H9 (cell line): ENCODE data around the gene C2orf92. TPM values are rescaled to one million over a fixed set of nuclear protein-coding genes. Genes with fewer than 3 reads are reported as not detected.

Experiments
- DNase-seq: peaks from one replicate; pipeline ENCODE4 v3.0.0-alpha.2; 2017
- H2AFZ ChIP-seq: one replicate; pipeline ENCODE4 v1.6.1; 2013; ENCODE audit warnings: mild to moderate bottlenecking, low read length, control low read depth, moderate library complexity
- H2AK5ac ChIP-seq: 2 replicates; pipeline ENCODE4 v1.6.1; 2013; ENCODE audit warnings: low read length, control low read depth, mixed read lengths; ENCODE audit not compliant: insufficient read length
- H2BK120ac ChIP-seq: one replicate; pipeline ENCODE4 v1.6.1; 2013; ENCODE audit warnings: low read depth, mild to moderate bottlenecking, low read length, control low read depth, inconsistent platforms; ENCODE audit not compliant: poor library complexity, severe bottlenecking
- H2BK12ac ChIP-seq: 2 replicates; pipeline ENCODE4 v1.6.1; 2013; ENCODE audit warnings: low read length, control low read depth, mixed read lengths, low read depth; ENCODE audit not compliant: insufficient read length
- H2BK15ac ChIP-seq: 2 replicates; pipeline ENCODE4 v1.6.1; 2013; ENCODE audit warnings: low read depth, low read length, control low read depth
- H2BK20ac ChIP-seq: one replicate; pipeline ENCODE4 v1.6.1; 2013; ENCODE audit warnings: low read depth, mild to moderate bottlenecking, low read length, control low read depth, inconsistent platforms; ENCODE audit not compliant: poor library complexity, severe bottlenecking
- H2BK5ac ChIP-seq: 2 replicates; pipeline ENCODE4 v1.6.1; 2013; ENCODE audit warnings: low read length, control low read depth, mixed read lengths; ENCODE audit not compliant: insufficient read length
- H3K14ac ChIP-seq: 2 replicates; pipeline ENCODE4 v1.6.1; 2013; ENCODE audit warnings: low read length, control low read depth; ENCODE audit not compliant: insufficient read depth
- H3K18ac ChIP-seq: 2 replicates; pipeline ENCODE4 v1.6.1; 2013; ENCODE audit warnings: low read depth, mild to moderate bottlenecking, mixed read lengths, low read length, control low read depth; ENCODE audit not compliant: insufficient read length
- H3K23ac ChIP-seq: 2 replicates; pipeline ENCODE4 v1.6.1; 2013; ENCODE audit warnings: low read length, control low read depth, mixed read lengths, low read depth; ENCODE audit not compliant: insufficient read length
- H3K23me2 ChIP-seq: 2 replicates; pipeline ENCODE4 v1.6.1; 2013; ENCODE audit warnings: low read depth, mild to moderate bottlenecking, mixed read lengths, low read length, control low read depth; ENCODE audit not compliant: insufficient read length, poor library complexity, severe bottlenecking
- H3K27ac ChIP-seq: 2 replicates; pipeline ENCODE4 v1.5.1; 2013; ENCODE audit warnings: low read length, control low read depth, mixed read lengths, low read depth; ENCODE audit not compliant: insufficient read length
- H3K27me3 ChIP-seq: 2 replicates; pipeline ENCODE4 v1.6.1; 2013; ENCODE audit warnings: low read length, control low read depth, inconsistent platforms; ENCODE audit not compliant: insufficient read depth
- H3K4ac ChIP-seq: 2 replicates; pipeline ENCODE4 v1.6.1; 2013; ENCODE audit warnings: low read depth, mild to moderate bottlenecking, control low read depth, inconsistent platforms, low read length, moderate library complexity
- H3K4me1 ChIP-seq: 2 replicates; pipeline ENCODE4 v1.6.1; 2013; ENCODE audit warnings: low read length, control low read depth, inconsistent platforms; ENCODE audit not compliant: insufficient read depth
- H3K4me2 ChIP-seq: 2 replicates; pipeline ENCODE4 v1.6.1; 2013; ENCODE audit warnings: low read length, control low read depth, mixed read lengths; ENCODE audit not compliant: insufficient read length, insufficient read depth
- H3K56ac ChIP-seq: 2 replicates; pipeline ENCODE4 v1.6.1; 2013; ENCODE audit warnings: low read depth, mild to moderate bottlenecking, mixed read lengths, low read length, control low read depth; ENCODE audit not compliant: insufficient read length
- H3K79me1 ChIP-seq: 2 replicates; pipeline ENCODE4 v1.6.1; 2013; ENCODE audit warnings: low read depth, mild to moderate bottlenecking, moderate library complexity, low read length, control low read depth, inconsistent platforms; ENCODE audit not compliant: insufficient read depth, poor library complexity, severe bottlenecking
- H3K79me2 ChIP-seq: 2 replicates; pipeline ENCODE4 v1.6.1; 2013; ENCODE audit warnings: low read length, control low read depth, inconsistent platforms; ENCODE audit not compliant: insufficient read depth
- H3K9ac ChIP-seq: 2 replicates; pipeline ENCODE4 v1.6.1; 2013; ENCODE audit warnings: low read length, control low read depth, mixed read lengths; ENCODE audit not compliant: insufficient read length; ENCODE audit errors: extremely low read depth
- H3K9me3 ChIP-seq: one replicate; pipeline ENCODE4 v1.6.1; 2013; ENCODE audit warnings: low read depth, low read length, inconsistent platforms; ENCODE audit not compliant: control insufficient read depth
- H3T11ph ChIP-seq: one replicate; pipeline ENCODE4 v1.6.1; 2013; ENCODE audit warnings: mild to moderate bottlenecking, low read length, control low read depth, inconsistent platforms
- H4K20me1 ChIP-seq: one replicate; pipeline ENCODE4 v1.6.1; 2013; ENCODE audit not compliant: control insufficient read depth, insufficient read length, insufficient read depth
- H4K5ac ChIP-seq: 2 replicates; pipeline ENCODE4 v1.6.1; 2013; ENCODE audit warnings: low read depth, mild to moderate bottlenecking, mixed read lengths, low read length, control low read depth; ENCODE audit not compliant: insufficient read length
- H4K8ac ChIP-seq: replicated peaks from 2 replicates; pipeline ENCODE4 v1.6.1; 2013; ENCODE audit warnings: low read length, control low read depth, mixed read lengths, low read depth; ENCODE audit not compliant: insufficient read length
- H4K91ac ChIP-seq: 2 replicates; pipeline ENCODE4 v1.6.1; 2013; ENCODE audit warnings: low read depth, mild to moderate bottlenecking, moderate library complexity, mixed read lengths, low read length, control low read depth; ENCODE audit not compliant: insufficient read length
- H3K27ac Mint-ChIP-seq, 3 experiments: 2 replicates in 2 of 3; 3 replicates in 1 of 3; pipeline ENCODE4 v1.8.0; 2020 to 2021; ENCODE audit warnings: mixed read lengths in 3 of 3, mild to moderate bottlenecking in 1 of 3, moderate library complexity in 1 of 3
- H3K27me3 Mint-ChIP-seq: 2 replicates; pipeline ENCODE4 v1.8.0; 2021; ENCODE audit warnings: low read depth, mild to moderate bottlenecking, moderate library complexity, mixed read lengths
- H3K36me3 Mint-ChIP-seq, 3 experiments: 2 replicates in 2 of 3; 3 replicates in 1 of 3; pipeline ENCODE4 v1.8.0; 2020 to 2021; ENCODE audit warnings: low read depth in 3 of 3, mixed read lengths in 3 of 3; ENCODE audit not compliant: insufficient read depth in 1 of 3
- H3K4me1 Mint-ChIP-seq, 2 experiments: 2 replicates each; pipeline ENCODE4 v1.8.0; 2020; ENCODE audit warnings: mixed read lengths in 2 of 2
- H3K4me3 Mint-ChIP-seq, 2 experiments: 2 replicates in 1 of 2; 3 replicates in 1 of 2; pipeline ENCODE4 v1.8.0; 2020 to 2021; ENCODE audit warnings: mild to moderate bottlenecking in 2 of 2, mixed read lengths in 2 of 2, moderate library complexity in 1 of 2
- H3K9me3 Mint-ChIP-seq, 2 experiments: 2 replicates in 1 of 2; 3 replicates in 1 of 2; pipeline ENCODE4 v1.8.0; 2020; ENCODE audit warnings: mild to moderate bottlenecking in 2 of 2, mixed read lengths in 2 of 2, moderate library complexity in 1 of 2
- CTCF ChIP-seq: fragments of 200-600 bp; sonication (generic); conservative IDR thresholded peaks from 3 replicates; pipeline ENCODE4 v1.8.0; 2021; ENCODE audit warnings: antibody characterized with exemption, mild to moderate bottlenecking
- WGBS: extraction: QIAGEN DNeasy Blood & Tissue Kit; methylation state at CpG from one replicate; pipeline ENCODE4 v1.1.7; 2013; ENCODE audit warnings: missing lambda C conversion rate, low lambda C conversion rate, mixed read lengths; ENCODE audit not compliant: insufficient read length; ENCODE audit errors: extremely low coverage; 5-methylcytosine and 5-hydroxymethylcytosine counted together
- total RNA-seq: library from RNA; stranded (reverse); gene quantifications from 2 replicates; pipeline ENCODE4 v1.2.1, GENCODE V29; 2021

C2orf92 gene
- total RNA-seq, 1 experiment from 2014 or later, result 7.3 TPM

- H3K27me3 ChIP-seq, result no peaks in the 10 kb centered on the region
- no peak for DNase-seq
- no peak for TF ChIP-seq CTCF
- Mint-ChIP-seq H3K36me3 (no peaks in the 10 kb centered on the region; a peak in 2 of 7 replicates), H3K4me3 (no peak overlapping the region), H3K4me1 (no peaks in the 10 kb centered on the region), H3K27ac (peak overlapping the region in 1 of 3 experiments; percentile 45; a peak in 1 of 7 replicates), H3K27me3 (no peaks in the 10 kb centered on the region; the same call in none of the 2 replicates), H3K9me3 (peaks cover 0 to 2% of the 10 kb centered on the region in 2 experiments; a peak in 2 of 5 replicates)
- no peak overlapping the region for H3K4ac ChIP-seq
- H4K20me1 ChIP-seq, result no peaks in the 10 kb centered on the region
- H2AK5ac ChIP-seq, result no peak overlapping the region
- no peak overlapping the region for H2BK20ac ChIP-seq
- H3K79me1 ChIP-seq, result no peaks in the 10 kb centered on the region
- no peak overlapping the region for H3K56ac ChIP-seq
- WGBS, result no CpG with 5 or more reads among the region's 7 CpGs
- H3K23ac ChIP-seq, result no peak overlapping the region
- no peak overlapping the region for H3K4me2 ChIP-seq
- H2BK15ac ChIP-seq, result no peak overlapping the region
- no peak overlapping the region for H2BK5ac ChIP-seq
- H3T11ph ChIP-seq, result no peak overlapping the region
- H2BK120ac ChIP-seq, result no peak overlapping the region
- no peaks in the 10 kb centered on the region for H3K79me2 ChIP-seq
- H4K91ac ChIP-seq, result no peak overlapping the region
- no peak overlapping the region for H3K18ac ChIP-seq
- no peak overlapping the region for H3K9ac ChIP-seq
- H2BK12ac ChIP-seq, result no peak overlapping the region
- no peaks in the 10 kb centered on the region for H3K9me3 ChIP-seq
- H4K8ac ChIP-seq, result no peak overlapping the region
- no peak overlapping the region for H3K27ac ChIP-seq
- H2AFZ ChIP-seq, result no peak overlapping the region
- no peaks in the 10 kb centered on the region for H3K4me1 ChIP-seq
- H3K14ac ChIP-seq, result no peak overlapping the region
- H4K5ac ChIP-seq, result no peak overlapping the region
- H3K23me2 ChIP-seq, result no peaks in the 10 kb centered on the region
These were observed 57.8 kb downstream of the C2orf92 start for GRCh38 chr2:97727296-97727695.
